ENCODE data around the gene CLASRP.

The CLASRP gene

DNA sequence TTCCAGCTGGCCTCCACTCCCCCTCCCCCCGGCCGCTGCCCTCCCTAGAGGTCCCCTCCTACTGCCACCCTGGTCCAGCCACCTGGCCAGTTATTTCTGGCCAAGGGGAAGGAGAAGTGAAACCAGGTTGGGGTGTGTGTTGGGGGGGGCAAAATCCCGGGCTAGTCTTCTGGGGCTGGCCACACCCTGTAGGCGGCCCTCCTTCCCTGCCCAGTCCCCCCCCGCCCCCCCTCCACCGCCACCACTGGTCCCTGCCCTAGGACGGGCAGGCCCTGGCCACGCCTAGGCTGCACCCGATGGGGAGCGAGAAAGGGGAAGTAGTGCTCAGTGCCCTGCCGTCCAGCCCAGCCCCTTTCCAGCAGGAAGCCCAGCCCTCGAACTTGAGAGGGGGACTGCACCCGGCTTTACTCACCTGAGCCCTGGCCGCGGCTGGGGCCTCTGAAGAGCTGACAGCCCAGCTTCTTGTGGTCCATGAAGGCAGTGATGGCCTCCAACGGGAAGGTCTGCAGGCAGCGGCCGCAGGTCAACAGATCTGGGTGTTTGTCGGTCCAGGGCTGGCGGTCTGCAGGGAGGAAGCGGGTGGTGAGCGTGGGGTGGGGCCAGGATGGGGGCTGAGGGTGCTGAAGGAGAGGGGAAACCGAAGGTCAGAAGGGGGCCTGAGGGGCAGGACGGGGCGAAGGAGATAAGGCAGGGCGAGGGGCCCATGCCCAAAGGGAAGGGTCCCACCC lies 36.6 kb downstream of the CLASRP start:
- TF ChIP-seq EZH2phosphoT487 (IDR thresholded peaks at IDR 0.05; ENCODE audit: low read depth): no peak
- TF ChIP-seq, protein P1, sequence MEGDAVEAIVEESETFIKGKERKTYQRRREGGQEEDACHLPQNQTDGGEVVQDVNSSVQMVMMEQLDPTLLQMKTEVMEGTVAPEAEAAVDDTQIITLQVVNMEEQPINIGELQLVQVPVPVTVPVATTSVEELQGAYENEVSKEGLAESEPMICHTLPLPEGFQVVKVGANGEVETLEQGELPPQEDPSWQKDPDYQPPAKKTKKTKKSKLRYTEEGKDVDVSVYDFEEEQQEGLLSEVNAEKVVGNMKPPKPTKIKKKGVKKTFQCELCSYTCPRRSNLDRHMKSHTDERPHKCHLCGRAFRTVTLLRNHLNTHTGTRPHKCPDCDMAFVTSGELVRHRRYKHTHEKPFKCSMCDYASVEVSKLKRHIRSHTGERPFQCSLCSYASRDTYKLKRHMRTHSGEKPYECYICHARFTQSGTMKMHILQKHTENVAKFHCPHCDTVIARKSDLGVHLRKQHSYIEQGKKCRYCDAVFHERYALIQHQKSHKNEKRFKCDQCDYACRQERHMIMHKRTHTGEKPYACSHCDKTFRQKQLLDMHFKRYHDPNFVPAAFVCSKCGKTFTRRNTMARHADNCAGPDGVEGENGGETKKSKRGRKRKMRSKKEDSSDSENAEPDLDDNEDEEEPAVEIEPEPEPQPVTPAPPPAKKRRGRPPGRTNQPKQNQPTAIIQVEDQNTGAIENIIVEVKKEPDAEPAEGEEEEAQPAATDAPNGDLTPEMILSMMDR (IDR thresholded peaks at IDR 0.05; ENCODE audit: low read depth, low read length): no peak
- Histone ChIP-seq H3K27ac (ENCODE audit: low read length) (peak overlapping the region; percentile 92), H3K27me3 (ENCODE audit: low read depth, low read length) (no peaks in the 10 kb centered on the region), H2AFZ (ENCODE audit: low read depth, low read length) (no peak overlapping the region), H3K79me2 (ENCODE audit: low read length) (peaks cover 87% of the 10 kb centered on the region), H3K9ac (ENCODE audit: low read length) (peak overlapping the region; percentile 96), H3K4me1 (ENCODE audit: low read length) (peaks cover 34% of the 10 kb centered on the region), H3K4me2 (ENCODE audit: low read length) (peak overlapping the region; percentile 92), H3K9me3 (ENCODE audit: insufficient read depth, low read length) (no peaks in the 10 kb centered on the region), H4K20me1 (ENCODE audit: insufficient read depth, low read length) (peaks cover 27% of the 10 kb centered on the region), H3K4me3 (ENCODE audit: low read length) (peak overlapping the region; percentile 92), H3K36me3 (replicated peaks; ENCODE audit: low read depth, low read length) (peaks cover 29% of the 10 kb centered on the region)

DNA sequence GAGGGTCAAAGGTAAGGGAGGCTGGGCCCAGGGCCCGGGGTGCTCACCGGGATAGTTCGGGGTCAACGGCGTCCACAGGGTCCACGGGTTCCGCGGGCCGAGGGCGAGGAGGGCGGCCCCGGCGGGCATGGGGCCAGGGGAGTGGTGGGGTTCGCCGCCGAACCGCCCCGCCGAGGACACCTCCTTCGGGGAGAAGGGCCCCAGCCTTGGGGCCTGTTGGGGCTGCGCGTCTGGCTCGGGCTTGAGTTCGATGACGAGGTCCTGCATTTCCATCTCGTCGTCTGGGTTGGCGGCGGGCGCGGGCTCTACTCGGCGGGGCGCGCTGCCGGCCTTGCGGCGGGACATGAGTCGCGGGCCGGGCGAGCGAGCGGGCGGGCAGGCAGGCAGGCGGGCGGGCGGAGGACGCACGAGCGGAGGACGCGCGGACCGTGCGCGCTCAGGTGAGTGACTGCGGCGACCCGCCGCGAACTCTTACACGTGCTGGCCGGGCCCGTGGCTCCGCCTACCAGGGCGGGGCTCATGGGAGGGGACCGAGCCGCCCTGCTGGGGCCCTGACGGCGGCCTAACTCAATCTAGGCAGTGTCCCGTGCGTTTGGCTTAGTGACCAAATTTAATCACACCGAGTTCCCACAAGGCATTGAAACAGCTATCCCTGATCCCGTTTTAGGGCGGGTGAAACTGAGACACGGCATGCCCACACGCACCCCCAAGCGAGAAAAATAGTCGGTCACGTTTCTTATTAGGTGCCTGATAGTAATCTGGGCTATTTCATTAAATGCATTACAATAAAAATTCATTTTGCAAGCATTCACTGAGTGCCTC lies 37.4 kb downstream of the CLASRP start, which contains the start of gene ZNF296:
Gene ZNF296 (minus strand): TSS at position 450 of the 822 bp plus-strand sequence. CDS start 105 bp downstream, at position 345.
- H3K4me3 ChIP-seq (ENCODE audit: low read length): peak within 1 kb of the TSS; percentile 92

GRCh38 chr19:45076851-45077730 lies 38.2 kb downstream of the CLASRP start:
- H3K4me2 ChIP-seq (ENCODE audit: low read length): peak overlapping the region; percentile 90
- TF ChIP-seq, protein P1 (IDR thresholded peaks at IDR 0.05; ENCODE audit: low read depth, low read length): no peak
- no peak for TF ChIP-seq EZH2phosphoT487 (IDR thresholded peaks at IDR 0.05; ENCODE audit: low read depth)
- peaks cover 31% of the 10 kb centered on the region for H3K36me3 ChIP-seq (replicated peaks; ENCODE audit: low read depth, low read length)
- peaks cover 15% of the 10 kb centered on the region for H4K20me1 ChIP-seq (ENCODE audit: insufficient read depth, low read length)
- H3K9me3 ChIP-seq (ENCODE audit: insufficient read depth, low read length): no peaks in the 10 kb centered on the region
- H3K9ac ChIP-seq (ENCODE audit: low read length): peak overlapping the region; percentile 96
- peak overlapping the region; percentile 92 for H3K4me3 ChIP-seq (ENCODE audit: low read length)
- H3K27ac ChIP-seq (ENCODE audit: low read length): peak overlapping the region; percentile 90
- H3K27me3 ChIP-seq (ENCODE audit: low read depth, low read length): no peaks in the 10 kb centered on the region
- H3K79me2 ChIP-seq (ENCODE audit: low read length): peaks cover 90% of the 10 kb centered on the region
- H3K4me1 ChIP-seq (ENCODE audit: low read length): peaks cover 38% of the 10 kb centered on the region
- peak overlapping the region; percentile 58 for H2AFZ ChIP-seq (ENCODE audit: low read depth, low read length)

More for the DNA sequence above, 37.4 kb downstream of the CLASRP start, which contains the start of gene ZNF296:
- peaks cover 90% of the 10 kb centered on the region for H3K79me2 ChIP-seq (ENCODE audit: low read length)
- H4K20me1 ChIP-seq (ENCODE audit: insufficient read depth, low read length): peaks cover 21% of the 10 kb centered on the region
- peaks cover 38% of the 10 kb centered on the region for H3K4me1 ChIP-seq (ENCODE audit: low read length)
- H3K27me3 ChIP-seq (ENCODE audit: low read depth, low read length): no peaks in the 10 kb centered on the region
- H3K4me2 ChIP-seq (ENCODE audit: low read length): peak within 1 kb of the TSS; percentile 92
- H3K9ac ChIP-seq (ENCODE audit: low read length): peak within 1 kb of the TSS; percentile 96
- H3K9me3 ChIP-seq (ENCODE audit: insufficient read depth, low read length): no peaks in the 10 kb centered on the region
- H2AFZ ChIP-seq (ENCODE audit: low read depth, low read length): peak within 1 kb of the TSS; percentile 58
- peaks cover 30% of the 10 kb centered on the region for H3K36me3 ChIP-seq (replicated peaks; ENCODE audit: low read depth, low read length)
- no peak for TF ChIP-seq EZH2phosphoT487 (IDR thresholded peaks at IDR 0.05; ENCODE audit: low read depth)
- TF ChIP-seq, protein P1 (IDR thresholded peaks at IDR 0.05; ENCODE audit: low read depth, low read length): no peak
- H3K27ac ChIP-seq (ENCODE audit: low read length): peak within 1 kb of the TSS; percentile 92
